Upper lobe of left lung (tissue), 4 donors: Measurements from ENCODE around the gene ARHGAP24.

Experiments used
- CTCF ChIP-seq, 6 experiments: fragments of 450-650 bp in 4 of 6; fragments of 200-600 bp in 2 of 6; sonication (generic) in 2 of 6; IDR thresholded peaks; one replicate each; pipeline ENCODE4 v1.5.1; 2016 to 2019; ENCODE audit warnings: antibody characterized with exemption in 6 of 6
- EP300 ChIP-seq, 4 donors: sonication (generic); formaldehyde crosslinking; IDR thresholded peaks; one replicate each; pipeline ENCODE4 v1.5.1; 2017; ENCODE audit warnings: antibody characterized with exemption in 4 of 4, control low read depth in 2 of 4
- POLR2A ChIP-seq, 4 donors: fragments of 450-650 bp; IDR thresholded peaks; one replicate each; pipeline ENCODE4 v1.5.1; 2016 to 2017; ENCODE audit warnings: antibody characterized with exemption in 4 of 4, mild to moderate bottlenecking in 2 of 4

DNA sequence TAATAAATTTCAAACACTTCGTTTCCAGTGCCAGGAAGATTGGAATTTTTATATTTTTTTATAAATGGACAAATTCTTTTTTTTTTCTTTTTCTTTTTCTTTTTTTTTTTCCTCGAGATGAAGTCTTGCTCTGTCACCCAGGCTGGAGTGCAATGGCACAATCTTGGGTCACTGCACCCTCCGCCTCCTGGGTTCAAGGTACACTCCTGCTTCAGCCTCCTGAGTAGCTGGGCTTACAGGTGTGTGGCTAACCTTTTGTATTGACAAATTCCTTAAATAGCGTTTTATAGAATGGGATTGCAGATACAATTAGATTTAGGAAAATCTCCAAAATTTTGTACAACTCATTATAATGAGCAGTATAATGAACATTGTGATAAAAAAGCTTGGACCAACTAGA lies 328.9 kb downstream of the ARHGAP24 start:
- TF ChIP-seq CTCF (IDR thresholded peaks at IDR 0.05) (no peak), POLR2A (IDR thresholded peaks at IDR 0.05) (no peak), EP300 (IDR thresholded peaks at IDR 0.05) (no peak)
